ENCODE measurements around the gene IFNB1. TPM values are rescaled to one million over a fixed set of nuclear protein-coding genes. Genes with fewer than 3 reads are reported as not detected.

IFNB1 gene
- total RNA-seq, 1 experiment from 2014 or later: not detected

- ATAC-seq: no peak
- TF ChIP-seq MAX (IDR thresholded peaks at IDR 0.05) (no peak), YY1 (IDR thresholded peaks at IDR 0.05; ENCODE audit: extremely low read depth, insufficient replicate concordance, low read depth, low read length) (no peak), EGR1 (IDR thresholded peaks at IDR 0.05; ENCODE audit: low read depth) (no peak)
- no peak overlapping the region for H3K9ac ChIP-seq (ENCODE audit: low read length)
- no peaks in the 10 kb centered on the region for H3K4me1 ChIP-seq (ENCODE audit: control insufficient read depth in 1 of 2, insufficient read depth in 2 of 2, low read length in 2 of 2)
- ChIA-PET POLR2A (no interaction called here), RAD21 (ENCODE audit: low non-redundant PET in 1 of 2, low total read pairs in 2 of 2, uncharacterized antibody in 2 of 2, unreplicated experiment in 2 of 2) (no interaction called here), CTCF (interaction anchor here (1.1 kb wide), 1 partner anchor 9 kb away, joined by 4 read pairs; no protein-coding TSS in a partner anchor)
- DNase-seq (ENCODE audit: low read depth, low spot score): no peak
- H3K4me3 ChIP-seq (replicated peaks in 1 of 2; ENCODE audit: low read depth in 1 of 2, low read length in 2 of 2): no peak overlapping the region
- no peaks in the 10 kb centered on the region for H3K27me3 ChIP-seq (ENCODE audit: insufficient read depth, low read length)
- no TSS peak for BruUV-seq (replicated peaks)
- no peaks in the 10 kb centered on the region for H3K36me3 ChIP-seq (ENCODE audit: control insufficient read depth in 1 of 2, insufficient read depth in 2 of 2, low read length in 2 of 2)
- no peak overlapping the region for H3K27ac ChIP-seq (ENCODE audit: low read depth, low read length)
- H2AFZ ChIP-seq (ENCODE audit: low read depth, low read length, poor library complexity, severe bottlenecking): no peak overlapping the region
- no peaks in the 10 kb centered on the region for H3K9me2 ChIP-seq (ENCODE audit: insufficient read depth)
- H3K4me2 ChIP-seq (ENCODE audit: low read length): no peak overlapping the region
- intact Hi-C loops (cut with micrococcal nuclease): no loop called here
- H3K79me2 ChIP-seq (ENCODE audit: insufficient read depth, low read length): no peaks in the 10 kb centered on the region
- no peaks in the 10 kb centered on the region for H4K20me1 ChIP-seq (ENCODE audit: insufficient read depth)
- H3K9me3 ChIP-seq (ENCODE audit: control insufficient read depth in 1 of 2, insufficient read depth in 1 of 2, low read depth in 1 of 2, low read length in 2 of 2): no peaks in the 10 kb centered on the region
These were observed 24.6 kb upstream of the IFNB1 start for GRCh38 chr9:21102305-21102704.

- no TSS peak for BruUV-seq (replicated peaks)
- H3K27me3 ChIP-seq (ENCODE audit: insufficient read depth, low read length): no peaks in the 10 kb centered on the region
- intact Hi-C loops (cut with micrococcal nuclease): no loop called here
- RAD21 ChIA-PET (ENCODE audit: low non-redundant PET in 1 of 2, low total read pairs in 2 of 2, uncharacterized antibody in 2 of 2, unreplicated experiment in 2 of 2): no interaction called here
- no peak for ATAC-seq
- no peaks in the 10 kb centered on the region for H3K9me2 ChIP-seq (ENCODE audit: insufficient read depth)
- no peak overlapping the region for H3K27ac ChIP-seq (ENCODE audit: low read depth, low read length)
- no peak overlapping the region for H3K4me3 ChIP-seq (replicated peaks in 1 of 2; ENCODE audit: low read depth in 1 of 2, low read length in 2 of 2)
- no peak for DNase-seq (ENCODE audit: low read depth, low spot score)
- H3K4me1 ChIP-seq (ENCODE audit: control insufficient read depth in 1 of 2, insufficient read depth in 2 of 2, low read length in 2 of 2): no peaks in the 10 kb centered on the region
- no peaks in the 10 kb centered on the region for H3K36me3 ChIP-seq (ENCODE audit: control insufficient read depth in 1 of 2, insufficient read depth in 2 of 2, low read length in 2 of 2)
- H3K9ac ChIP-seq (ENCODE audit: low read length): no peak overlapping the region
- H3K79me2 ChIP-seq (ENCODE audit: insufficient read depth, low read length): no peaks in the 10 kb centered on the region
- POLR2A ChIA-PET: no interaction called here
- CTCF ChIA-PET: no interaction called here
- no peak overlapping the region for H3K4me2 ChIP-seq (ENCODE audit: low read length)
- H3K9me3 ChIP-seq (ENCODE audit: control insufficient read depth in 1 of 2, insufficient read depth in 1 of 2, low read depth in 1 of 2, low read length in 2 of 2): no peaks in the 10 kb centered on the region
- no peaks in the 10 kb centered on the region for H4K20me1 ChIP-seq (ENCODE audit: insufficient read depth)
- H2AFZ ChIP-seq (ENCODE audit: low read depth, low read length, poor library complexity, severe bottlenecking): no peak overlapping the region
- no peak for TF ChIP-seq CTCF (IDR thresholded peaks at IDR 0.05 in 2 of 3, conservative IDR thresholded peaks at IDR 0.05 in 1 of 3; ENCODE audit: borderline replicate concordance in 1 of 3, insufficient read depth in 1 of 3, low read depth in 2 of 3, low read length in 2 of 3)
- TF ChIP-seq SP1 (IDR thresholded peaks at IDR 0.05; ENCODE audit: low read depth): no peak
- TF ChIP-seq, protein P1, sequence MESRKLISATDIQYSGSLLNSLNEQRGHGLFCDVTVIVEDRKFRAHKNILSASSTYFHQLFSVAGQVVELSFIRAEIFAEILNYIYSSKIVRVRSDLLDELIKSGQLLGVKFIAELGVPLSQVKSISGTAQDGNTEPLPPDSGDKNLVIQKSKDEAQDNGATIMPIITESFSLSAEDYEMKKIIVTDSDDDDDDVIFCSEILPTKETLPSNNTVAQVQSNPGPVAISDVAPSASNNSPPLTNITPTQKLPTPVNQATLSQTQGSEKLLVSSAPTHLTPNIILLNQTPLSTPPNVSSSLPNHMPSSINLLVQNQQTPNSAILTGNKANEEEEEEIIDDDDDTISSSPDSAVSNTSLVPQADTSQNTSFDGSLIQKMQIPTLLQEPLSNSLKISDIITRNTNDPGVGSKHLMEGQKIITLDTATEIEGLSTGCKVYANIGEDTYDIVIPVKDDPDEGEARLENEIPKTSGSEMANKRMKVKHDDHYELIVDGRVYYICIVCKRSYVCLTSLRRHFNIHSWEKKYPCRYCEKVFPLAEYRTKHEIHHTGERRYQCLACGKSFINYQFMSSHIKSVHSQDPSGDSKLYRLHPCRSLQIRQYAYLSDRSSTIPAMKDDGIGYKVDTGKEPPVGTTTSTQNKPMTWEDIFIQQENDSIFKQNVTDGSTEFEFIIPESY (IDR thresholded peaks at IDR 0.05; ENCODE audit: extremely low read depth, insufficient replicate concordance, low read length): no peak
- TF ChIP-seq REST (IDR thresholded peaks at IDR 0.05; ENCODE audit: low read depth): no peak
- TF ChIP-seq POLR2AphosphoS5 (IDR thresholded peaks at IDR 0.05; ENCODE audit: low read depth, low read length): no peak
- no peak for TF ChIP-seq MAX (IDR thresholded peaks at IDR 0.05)
- TF ChIP-seq JUND (IDR thresholded peaks at IDR 0.05): no peak
- no peak for TF ChIP-seq SRF (IDR thresholded peaks at IDR 0.05; ENCODE audit: low read depth)
- TF ChIP-seq ZNF274 (IDR thresholded peaks at IDR 0.05; ENCODE audit: low read depth, low read length): no peak
- TF ChIP-seq SIN3A (IDR thresholded peaks at IDR 0.05; ENCODE audit: low read depth): no peak
- no peak for TF ChIP-seq RAD21 (IDR thresholded peaks at IDR 0.05; ENCODE audit: low read depth)
These were observed 20.1 kb upstream of the IFNB1 start for GRCh38 chr9:21097817-21098216.
